Measurements from ENCODE around the gene SIPA1. TPM values are rescaled to one million over a fixed set of nuclear protein-coding genes. Genes with fewer than 3 reads are reported as not detected.

SIPA1 gene
- total and polyA plus RNA-seq, 4 donors, result 10.6 to 43.6 (median 34.8) TPM

DNA sequence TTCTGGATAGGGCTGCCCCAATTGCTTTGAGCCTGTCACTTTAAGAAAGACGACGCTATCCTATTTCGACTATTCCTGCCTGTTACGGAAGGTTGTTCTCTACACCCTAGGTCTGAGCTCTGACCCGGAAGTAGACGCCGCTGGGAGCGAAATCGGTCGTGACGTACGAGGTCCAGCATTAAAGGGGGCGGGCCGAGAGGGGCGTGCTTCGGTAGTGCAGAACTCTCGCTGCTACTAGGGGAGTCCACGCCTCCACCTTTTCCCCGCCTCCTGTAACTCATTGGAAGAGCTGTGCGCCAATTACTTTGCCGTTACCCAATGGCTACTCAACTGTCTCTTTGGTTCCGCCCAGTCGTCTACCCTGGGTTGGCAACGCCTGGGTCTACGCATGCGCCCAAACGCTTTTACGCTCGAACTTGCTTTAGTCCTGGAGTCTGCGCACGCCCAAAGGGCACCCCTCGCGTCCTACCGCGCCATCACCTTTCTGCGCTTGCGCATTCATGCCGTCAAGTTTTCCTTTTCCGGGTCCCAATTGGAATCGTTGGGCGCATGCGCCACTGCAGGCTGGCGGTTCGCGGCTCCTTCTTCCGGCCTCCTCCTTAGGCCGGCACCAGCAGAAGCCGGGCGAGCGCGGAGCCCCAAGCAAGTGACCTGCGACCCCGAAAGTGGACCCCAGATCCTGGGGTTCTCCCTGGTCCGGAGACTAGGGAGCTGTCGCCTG, 22.5 kb upstream of the SIPA1 start, which contains the start of gene PCNX3:
Gene PCNX3, plus strand, starts transcription at position 548 of the 721 bp plus-strand sequence. CDS start 536 bp downstream, outside the sequence.
- WGBS (ENCODE audit: insufficient coverage), result under 1% methylated on average over 55 of the region's 55 CpGs
- H3K36me3 ChIP-seq (ENCODE audit: control insufficient read depth, insufficient read depth, low read length), result peaks cover 64% of the 10 kb centered on the region

GRCh38 chr11:65615950-65616574, 21.8 kb upstream of the SIPA1 start:
- no peak for DNase-seq (ENCODE audit: low read depth in 4 of 6, low spot score in 6 of 6)
- H3K36me3 ChIP-seq (ENCODE audit: control insufficient read depth, insufficient read depth, low read length), result peaks cover 67% of the 10 kb centered on the region
- peaks cover 54% of the 10 kb centered on the region for H3K4me1 ChIP-seq (ENCODE audit: control insufficient read depth, insufficient read depth, low read length)
- no peaks in the 10 kb centered on the region for H3K27me3 ChIP-seq (ENCODE audit: control insufficient read depth, insufficient read depth, low read length)
- no peaks in the 10 kb centered on the region for H3K9me3 ChIP-seq (ENCODE audit: control insufficient read depth, insufficient read depth, low read length)
- H3K4me3 ChIP-seq (ENCODE audit: low read depth, low read length), result peak overlapping the region; percentile 85
- H3K27ac ChIP-seq (ENCODE audit: low read depth, low read length), result peak overlapping the region; percentile 74
- 0% methylated on average over 42 of the region's 50 CpGs for WGBS (ENCODE audit: insufficient coverage)

More for the DNA sequence above, 22.5 kb upstream of the SIPA1 start, which contains the start of gene PCNX3:
- H3K4me3 ChIP-seq (ENCODE audit: low read depth, low read length), result peak within 1 kb of the TSS; percentile 85
- H3K4me1 ChIP-seq (ENCODE audit: control insufficient read depth, insufficient read depth, low read length), result peaks cover 61% of the 10 kb centered on the region
- H3K9me3 ChIP-seq (ENCODE audit: control insufficient read depth, insufficient read depth, low read length), result no peaks in the 10 kb centered on the region
- DNase-seq (ENCODE audit: low read depth in 4 of 6, low spot score in 6 of 6), result peak; percentile 100
- H3K27me3 ChIP-seq (ENCODE audit: control insufficient read depth, insufficient read depth, low read length), result no peaks in the 10 kb centered on the region
- peak within 1 kb of the TSS; percentile 92 for H3K27ac ChIP-seq (ENCODE audit: low read depth, low read length)

DNA sequence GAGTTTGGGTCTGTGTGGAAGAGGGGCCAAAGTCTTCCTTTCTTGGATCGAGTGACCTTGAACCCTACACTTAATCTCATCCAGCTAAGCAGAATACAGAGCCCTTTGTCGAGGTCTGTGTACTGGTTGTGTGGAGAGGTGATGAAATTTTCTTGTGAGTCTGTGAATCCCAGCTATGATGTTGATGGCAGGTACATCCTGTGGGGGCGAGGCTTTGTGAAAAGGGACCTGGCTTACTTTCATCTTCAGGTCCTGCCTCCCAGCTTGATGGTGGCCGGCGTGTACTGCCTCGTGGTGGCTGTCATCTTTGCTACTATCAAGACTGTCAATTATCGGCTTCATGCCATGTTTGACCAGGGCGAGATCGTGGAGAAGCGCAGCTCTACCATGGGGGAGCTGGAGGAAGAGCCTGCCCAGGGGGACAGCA, 21.3 kb upstream of the SIPA1 start:
- H3K36me3 ChIP-seq (ENCODE audit: control insufficient read depth, insufficient read depth, low read length), result peaks cover 67% of the 10 kb centered on the region
- H3K27ac ChIP-seq (ENCODE audit: low read depth, low read length), result no peak overlapping the region
- peak overlapping the region; percentile 85 for H3K4me3 ChIP-seq (ENCODE audit: low read depth, low read length)
- peaks cover 49% of the 10 kb centered on the region for H3K4me1 ChIP-seq (ENCODE audit: control insufficient read depth, insufficient read depth, low read length)
- H3K27me3 ChIP-seq (ENCODE audit: control insufficient read depth, insufficient read depth, low read length), result no peaks in the 10 kb centered on the region
- DNase-seq (ENCODE audit: low read depth in 4 of 6, low spot score in 6 of 6), result no peak
- H3K9me3 ChIP-seq (ENCODE audit: control insufficient read depth, insufficient read depth, low read length), result no peaks in the 10 kb centered on the region
- 81% methylated on average over 8 of the region's 10 CpGs for WGBS (ENCODE audit: insufficient coverage)

- Histone ChIP-seq H3K4me3 (ENCODE audit: low read depth, low read length) (no peak overlapping the region), H3K9me3 (ENCODE audit: control insufficient read depth, insufficient read depth, low read length) (no peaks in the 10 kb centered on the region), H3K27me3 (ENCODE audit: control insufficient read depth, insufficient read depth, low read length) (no peaks in the 10 kb centered on the region), H3K4me1 (ENCODE audit: control insufficient read depth, insufficient read depth, low read length) (peaks cover 42% of the 10 kb centered on the region), H3K36me3 (ENCODE audit: control insufficient read depth, insufficient read depth, low read length) (peaks cover 67% of the 10 kb centered on the region), H3K27ac (ENCODE audit: low read depth, low read length) (no peak overlapping the region)
- WGBS (ENCODE audit: insufficient coverage), result 90% methylated on average over 17 of the region's 17 CpGs
- DNase-seq (ENCODE audit: low read depth in 4 of 6, low spot score in 6 of 6), result no peak
These were observed 20.6 kb upstream of the SIPA1 start for GRCh38 chr11:65617136-65617850.

DNA sequence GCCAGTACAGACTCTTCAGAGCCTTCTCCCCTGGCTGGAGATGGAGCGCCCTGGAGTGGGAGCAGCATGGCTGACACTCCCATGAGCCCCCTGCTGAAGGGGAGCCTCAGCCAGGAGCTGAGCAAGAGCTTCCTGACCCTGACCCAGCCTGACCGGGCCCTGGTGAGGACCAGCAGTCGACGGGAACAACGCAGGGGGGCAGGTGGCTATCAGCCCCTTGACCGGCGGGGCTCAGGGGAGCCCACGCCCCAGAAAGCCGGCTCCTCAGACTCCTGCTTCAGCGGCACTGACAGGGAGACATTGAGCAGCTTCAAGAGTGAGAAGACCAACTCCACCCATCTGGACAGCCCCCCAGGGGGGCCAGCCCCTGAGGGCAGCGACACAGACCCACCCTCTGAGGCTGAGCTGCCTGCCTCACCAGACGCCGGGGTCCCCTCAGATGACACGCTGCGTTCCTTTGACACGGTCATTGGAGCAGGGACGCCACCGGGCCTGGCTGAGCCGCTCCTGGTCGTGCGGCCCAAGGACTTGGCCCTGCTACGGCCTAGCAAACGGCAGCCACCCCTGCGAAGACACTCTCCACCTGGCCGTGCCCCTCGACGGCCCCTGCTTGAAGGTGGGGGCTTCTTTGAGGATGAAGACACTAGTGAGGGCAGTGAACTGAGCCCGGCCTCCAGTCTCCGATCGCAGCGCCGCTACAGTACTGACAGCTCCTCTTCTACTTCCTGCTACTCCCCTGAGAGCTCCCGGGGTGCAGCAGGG, 19.7 kb upstream of the SIPA1 start:
- Histone ChIP-seq H3K27me3 (ENCODE audit: control insufficient read depth, insufficient read depth, low read length) (no peaks in the 10 kb centered on the region), H3K36me3 (ENCODE audit: control insufficient read depth, insufficient read depth, low read length) (peaks cover 65% of the 10 kb centered on the region), H3K4me1 (ENCODE audit: control insufficient read depth, insufficient read depth, low read length) (peaks cover 33% of the 10 kb centered on the region), H3K9me3 (ENCODE audit: control insufficient read depth, insufficient read depth, low read length) (no peaks in the 10 kb centered on the region), H3K27ac (ENCODE audit: low read depth, low read length) (no peak overlapping the region), H3K4me3 (ENCODE audit: low read depth, low read length) (no peak overlapping the region)
- no peak for DNase-seq (ENCODE audit: low read depth in 4 of 6, low spot score in 6 of 6)
- WGBS (ENCODE audit: insufficient coverage), result 96% methylated on average over 33 of the region's 33 CpGs

DNA sequence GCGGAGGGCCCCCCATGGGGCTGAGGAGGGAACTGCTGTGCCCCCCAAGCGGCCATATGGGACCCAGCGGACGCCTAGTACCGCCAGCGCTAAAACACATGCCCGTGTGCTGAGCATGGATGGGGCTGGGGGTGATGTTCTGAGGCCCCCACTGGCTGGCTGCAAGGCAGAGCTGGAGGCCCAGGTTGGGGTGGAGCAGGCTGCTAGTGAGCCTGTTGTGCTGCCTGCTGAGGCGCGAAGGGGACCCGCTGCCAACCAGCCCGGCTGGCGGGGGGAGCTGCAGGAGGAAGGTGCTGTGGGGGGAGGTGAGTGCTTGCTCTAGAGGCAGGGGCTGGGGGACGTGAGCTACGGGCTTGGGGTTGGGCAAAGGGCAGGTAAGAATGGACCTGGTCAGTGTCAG, 19.1 kb upstream of the SIPA1 start:
- WGBS (ENCODE audit: insufficient coverage), result 96% methylated on average over 14 of the region's 14 CpGs
- no peak overlapping the region for H3K4me3 ChIP-seq (ENCODE audit: low read depth, low read length)
- no peak for DNase-seq (ENCODE audit: low read depth in 4 of 6, low spot score in 6 of 6)
- no peaks in the 10 kb centered on the region for H3K27me3 ChIP-seq (ENCODE audit: control insufficient read depth, insufficient read depth, low read length)
- peaks cover 27% of the 10 kb centered on the region for H3K4me1 ChIP-seq (ENCODE audit: control insufficient read depth, insufficient read depth, low read length)
- H3K27ac ChIP-seq (ENCODE audit: low read depth, low read length), result no peak overlapping the region
- no peaks in the 10 kb centered on the region for H3K9me3 ChIP-seq (ENCODE audit: control insufficient read depth, insufficient read depth, low read length)
- H3K36me3 ChIP-seq (ENCODE audit: control insufficient read depth, insufficient read depth, low read length), result peaks cover 69% of the 10 kb centered on the region

- Histone ChIP-seq H3K4me3 (ENCODE audit: low read depth, low read length) (no peak overlapping the region), H3K36me3 (ENCODE audit: control insufficient read depth, insufficient read depth, low read length) (peaks cover 76% of the 10 kb centered on the region), H3K27me3 (ENCODE audit: control insufficient read depth, insufficient read depth, low read length) (no peaks in the 10 kb centered on the region), H3K9me3 (ENCODE audit: control insufficient read depth, insufficient read depth, low read length) (no peaks in the 10 kb centered on the region), H3K4me1 (ENCODE audit: control insufficient read depth, insufficient read depth, low read length) (peaks cover 21% of the 10 kb centered on the region), H3K27ac (ENCODE audit: low read depth, low read length) (no peak overlapping the region)
- 93% methylated on average over 23 of the region's 29 CpGs for WGBS (ENCODE audit: insufficient coverage)
- no peak for DNase-seq (ENCODE audit: low read depth in 4 of 6, low spot score in 6 of 6)
These were observed 18.5 kb upstream of the SIPA1 start for GRCh38 chr11:65619281-65619928.

GRCh38 chr11:65620666-65621065, 17.2 kb upstream of the SIPA1 start:
- DNase-seq (ENCODE audit: low read depth in 4 of 6, low spot score in 6 of 6), result no peak
- no peaks in the 10 kb centered on the region for H3K9me3 ChIP-seq (ENCODE audit: control insufficient read depth, insufficient read depth, low read length)
- H3K27me3 ChIP-seq (ENCODE audit: control insufficient read depth, insufficient read depth, low read length), result no peaks in the 10 kb centered on the region
- no peak overlapping the region for H3K27ac ChIP-seq (ENCODE audit: low read depth, low read length)
- no peak overlapping the region for H3K4me3 ChIP-seq (ENCODE audit: low read depth, low read length)
- peaks cover 88% of the 10 kb centered on the region for H3K36me3 ChIP-seq (ENCODE audit: control insufficient read depth, insufficient read depth, low read length)
- peaks cover 15% of the 10 kb centered on the region for H3K4me1 ChIP-seq (ENCODE audit: control insufficient read depth, insufficient read depth, low read length)
- WGBS (ENCODE audit: insufficient coverage), result 96% methylated on average over 19 of the region's 19 CpGs

GRCh38 chr11:65621460-65621859, 16.4 kb upstream of the SIPA1 start:
- Histone ChIP-seq H3K9me3 (ENCODE audit: control insufficient read depth, insufficient read depth, low read length) (no peaks in the 10 kb centered on the region), H3K27me3 (ENCODE audit: control insufficient read depth, insufficient read depth, low read length) (no peaks in the 10 kb centered on the region), H3K4me3 (ENCODE audit: low read depth, low read length) (no peak overlapping the region), H3K27ac (ENCODE audit: low read depth, low read length) (no peak overlapping the region), H3K36me3 (ENCODE audit: control insufficient read depth, insufficient read depth, low read length) (peaks cover 96% of the 10 kb centered on the region), H3K4me1 (ENCODE audit: control insufficient read depth, insufficient read depth, low read length) (peaks cover 12% of the 10 kb centered on the region)
- no peak for DNase-seq (ENCODE audit: low read depth in 4 of 6, low spot score in 6 of 6)
- 96% methylated on average over 10 of the region's 14 CpGs for WGBS (ENCODE audit: insufficient coverage)

Measured in spinal cord (tissue), 10 donors.